Endothelial cell of umbilical vein (primary cell): Measurements from ENCODE around the gene AP5Z1. TPM values are rescaled to one million over a fixed set of nuclear protein-coding genes. Genes with fewer than 3 reads are reported as not detected.
A peak's percentile ranks its signal among the peaks of the same experiment; 100 is the strongest.

ENCODE experiments used
- BruUV-seq: library from RNA; stranded (reverse); fragments of 400-500 nt; replicated peaks from 2 replicates; lab custom pipeline; 2021; lab: Mats Ljungman, UMichigan
- CTCF ChIA-PET: fragments of 300-600, 350-600 bp; sonication (Branson Sonifier 250); formaldehyde crosslinking; loops from one replicate; lab custom pipeline; 2021; ENCODE audit warnings: antibody characterized with exemption, inconsistent platforms; lab: Charles Lee
- POLR2A ChIA-PET: fragments of 300-600, 350-600 bp; sonication (Branson Sonifier 250); formaldehyde crosslinking; loops from one replicate; lab custom pipeline; 2021; ENCODE audit warnings: antibody characterized with exemption, inconsistent platforms; lab: Charles Lee
- DNase-seq: peaks from one replicate; pipeline ENCODE4 v3.0.0-alpha.2; 2011; ENCODE audit warnings: low read depth, low spot score
- FAIRE-seq: peaks from 2 replicates; lab custom pipeline; 2011; peaks lifted over from hg19 to GRCh38; lab: Jason Lieb, UNC
- H2AFZ ChIP-seq: 2 replicates; pipeline ENCODE4 v1.6.0; 2012; ENCODE audit warnings: low read depth, low read length, control low read depth, inconsistent platforms
- H3K27ac ChIP-seq: 2 replicates; pipeline ENCODE4 v1.5.1; 2011; ENCODE audit warnings: low read depth, mild to moderate bottlenecking, control low read depth, low read length, moderate library complexity; ENCODE audit not compliant: insufficient read depth
- H3K27me3 ChIP-seq, 2 experiments: 2 replicates each; pipeline versions ENCODE4 v1.6.0 to v1.6.1; 2011; ENCODE audit warnings: low read length in 2 of 2, mixed read lengths in 1 of 2; ENCODE audit not compliant: control insufficient read depth in 2 of 2, insufficient read depth in 2 of 2
- H3K36me3 ChIP-seq, 2 experiments: 2 replicates in 1 of 2; 3 replicates in 1 of 2; pipeline ENCODE4 v1.5.1; 2011; ENCODE audit warnings: low read length in 2 of 2, mild to moderate bottlenecking in 1 of 2, moderate library complexity in 1 of 2; ENCODE audit not compliant: control insufficient read depth in 2 of 2, insufficient read depth in 2 of 2; ENCODE audit errors: extremely low read depth in 1 of 2
- H3K4me1 ChIP-seq: 3 replicates; pipeline ENCODE4 v1.5.1; 2011; ENCODE audit warnings: mild to moderate bottlenecking, low read length; ENCODE audit not compliant: control insufficient read depth, insufficient read depth; ENCODE audit errors: extremely low read depth
- H3K4me2 ChIP-seq: 2 replicates; pipeline ENCODE4 v1.6.1; 2011; ENCODE audit warnings: low read length, control low read depth, mixed read lengths; ENCODE audit not compliant: insufficient read depth
- H3K4me3 ChIP-seq, 3 experiments: fragments of 200-600 bp in 1 of 3; sonication (generic), shearing (Covaris generic) in 1 of 3; replicated peaks in 1 of 3; 2 replicates each; pipeline ENCODE4 v1.5.1; 2011 to 2016; ENCODE audit warnings: control low read depth in 3 of 3, low read length in 3 of 3, mild to moderate bottlenecking in 2 of 3, inconsistent platforms in 1 of 3, low read depth in 1 of 3, moderate library complexity in 1 of 3; ENCODE audit not compliant: insufficient read depth in 1 of 3
- H3K79me2 ChIP-seq: 2 replicates; pipeline ENCODE4 v1.6.0; 2012; ENCODE audit warnings: low read length, inconsistent platforms; ENCODE audit not compliant: control insufficient read depth, insufficient read depth
- H3K9ac ChIP-seq: replicated peaks from 2 replicates; pipeline ENCODE3; 2011; ENCODE audit warnings: low read length, control low read depth; ENCODE audit not compliant: insufficient read depth; ENCODE audit errors: extremely low read depth
- H3K9me1 ChIP-seq: replicated peaks from 3 replicates; pipeline ENCODE4 v1.6.0; 2011; ENCODE audit warnings: mild to moderate bottlenecking, low read length; ENCODE audit not compliant: control insufficient read depth, insufficient read depth; ENCODE audit errors: extremely low read depth
- H3K9me3 ChIP-seq: replicated peaks from 2 replicates; pipeline ENCODE4 v1.5.1; 2012; ENCODE audit warnings: low read length, inconsistent platforms; ENCODE audit not compliant: control insufficient read depth, insufficient read depth
- H4K20me1 ChIP-seq: replicated peaks from 2 replicates; pipeline ENCODE3; 2011; ENCODE audit warnings: mild to moderate bottlenecking, low read length; ENCODE audit not compliant: control insufficient read depth, insufficient read depth; ENCODE audit errors: extremely low read depth
- CTCF ChIP-seq, 2 donors: IDR thresholded peaks; 1 replicate in 1 of 2; 2 replicates in 1 of 2; pipeline ENCODE4 v1.5.1; 2011; ENCODE audit warnings: low read length in 2 of 2, mild to moderate bottlenecking in 2 of 2, moderate library complexity in 2 of 2, control low read depth in 1 of 2, inconsistent platforms in 1 of 2, low read depth in 1 of 2; ENCODE audit not compliant: insufficient read depth in 1 of 2; ENCODE audit errors: extremely low read depth in 1 of 2
- EZH2 ChIP-seq: IDR thresholded peaks from 2 replicates; pipeline ENCODE4 v1.6.1; 2012; ENCODE audit warnings: borderline replicate concordance, low read depth, mild to moderate bottlenecking, moderate library complexity, low read length, inconsistent platforms; ENCODE audit not compliant: severe bottlenecking
- FOS ChIP-seq: IDR thresholded peaks from 2 replicates; pipeline ENCODE4 v1.6.1; 2011; ENCODE audit warnings: mild to moderate bottlenecking, low read length, moderate library complexity, borderline replicate concordance; ENCODE audit not compliant: insufficient read depth
- GATA2 ChIP-seq: IDR thresholded peaks from 2 replicates; pipeline ENCODE4 v1.7.0; 2011; ENCODE audit warnings: low read depth, mild to moderate bottlenecking, moderate library complexity, mixed read lengths, low read length; ENCODE audit not compliant: insufficient read length, insufficient read depth
- JUN ChIP-seq: IDR thresholded peaks from 2 replicates; pipeline ENCODE4 v1.6.1; 2011; ENCODE audit warnings: borderline replicate concordance, low read depth; ENCODE audit not compliant: insufficient read length, insufficient read depth
- MAX ChIP-seq: IDR thresholded peaks from 2 replicates; pipeline ENCODE4 v1.6.1; 2011; ENCODE audit not compliant: insufficient read depth, insufficient read length
- MYC ChIP-seq: IDR thresholded peaks from one replicate; pipeline ENCODE4 v1.6.1; 2011; ENCODE audit warnings: mild to moderate bottlenecking, low read depth, low read length
- POLR2A ChIP-seq: IDR thresholded peaks from 2 replicates; pipeline ENCODE4 v1.6.1; 2012; ENCODE audit warnings: low read depth, mild to moderate bottlenecking, control low read depth, low read length
- POLR2AphosphoS5 ChIP-seq: IDR thresholded peaks from 2 replicates; pipeline ENCODE4 v1.6.1; 2012; ENCODE audit warnings: low read depth, mild to moderate bottlenecking, control low read depth, low read length, moderate library complexity; ENCODE audit not compliant: insufficient read depth
- dilution Hi-C: fragments of 300-500 bp; cut with MboI; formaldehyde crosslinking; loops from one replicate; pipeline ENCODE4 v1.15.0; 2019; ENCODE audit warnings: low sequenced_read_pairs; ENCODE audit not compliant: extremely low pct_ligation_motif_present
- intact Hi-C: fragments of 100-400 bp; cut with micrococcal nuclease; formaldehyde crosslinking; loops from one replicate; pipeline ENCODE4 v1.10.0; 2022
- polyA plus RNA-seq, 4 experiments: library from polyadenylated mRNA; depleted of rRNA in 3 of 4; stranded (reverse) in 3 of 4; unstranded in 1 of 4; fragments of >200 nt; gene quantifications; 2 replicates each; pipeline versions ENCODE4 v1.2.1 to v1.2.3, GENCODE V29; 2011 to 2012; ENCODE audit warnings: missing spikeins in 1 of 4
- total RNA-seq: library from RNA; stranded (reverse); gene quantifications from 2 replicates; pipeline ENCODE4 v1.2.3, GENCODE V29; 2021

AP5Z1 gene
- total and polyA plus RNA-seq, 2 donors (not counting 3 experiments of a cell fraction or from before 2014, with no cell fraction given) = 53.7 to 58.9 TPM

- BruUV-seq = TSS peak; percentile 1
- DNase-seq = no peak
- TF ChIP-seq POLR2A (no peak), JUN (no peak), FOS (no peak), MAX (no peak), EZH2 (no peak), MYC (no peak), POLR2AphosphoS5 (no peak), GATA2 (no peak), CTCF (IDR thresholded peaks at IDR 0.05; ENCODE audit: extremely low read depth in 1 of 2, insufficient read depth in 1 of 2, low read depth in 1 of 2, low read length in 2 of 2) (no peak)
- dilution Hi-C loops (no loop called here), intact Hi-C loops (no loop called here)
- Histone ChIP-seq H2AFZ (no peak overlapping the region), H4K20me1 (no peaks in the 10 kb centered on the region), H3K36me3 (peaks cover 13 to 43% of the 10 kb centered on the region in 2 experiments), H3K9ac (no peak overlapping the region), H3K4me1 (no peaks in the 10 kb centered on the region), H3K4me2 (no peak overlapping the region), H3K27me3 (no peaks in the 10 kb centered on the region), H3K9me1 (no peaks in the 10 kb centered on the region), H3K27ac (no peak overlapping the region), H3K79me2 (peaks cover 2% of the 10 kb centered on the region), H3K4me3 (no peak overlapping the region), H3K9me3 (no peaks in the 10 kb centered on the region)
- ChIA-PET POLR2A (no interaction called here), CTCF (no interaction called here)
- FAIRE-seq = no peak
Observed at GRCh38 chr7:4763091-4763793, 12.2 kb upstream of the AP5Z1 start.
